H1 (cell line): ENCODE measurements around the gene TRIM10. TPM values are rescaled to one million over a fixed set of nuclear protein-coding genes. Genes with fewer than 3 reads are reported as not detected.

Source experiments
- CTCF ChIA-PET: fragments of 300-600 bp; sonication (Branson Sonifier 250); formaldehyde crosslinking; loops from one replicate; lab custom pipeline; 2021; ENCODE audit not compliant: partially characterized antibody; lab: Charles Lee
- POLR2A ChIA-PET: fragments of 300-600 bp; sonication (Branson Sonifier 250); formaldehyde crosslinking; loops from one replicate; lab custom pipeline; 2021; ENCODE audit warnings: inconsistent platforms; ENCODE audit not compliant: partially characterized antibody; lab: Charles Lee
- DNase-seq, 2 experiments: peaks; one replicate each; pipeline versions ENCODE4 v3.0.0 to v3.0.0-alpha.2; 2010 to 2022; ENCODE audit warnings: low spot score in 2 of 2, low read depth in 1 of 2, mixed read lengths in 1 of 2
- FAIRE-seq: peaks from 2 replicates; lab custom pipeline; 2011; peaks lifted over from hg19 to GRCh38; lab: Jason Lieb, UNC
- H2AFZ ChIP-seq: 2 replicates; pipeline ENCODE4 v1.8.1; 2012; ENCODE audit warnings: low read length, inconsistent platforms
- H2AK5ac ChIP-seq: 2 replicates; pipeline ENCODE4 v1.6.1; 2013; ENCODE audit warnings: low read depth, low read length
- H2BK120ac ChIP-seq: replicated peaks from 2 replicates; pipeline ENCODE3; 2013; ENCODE audit warnings: low read depth, low read length, inconsistent platforms
- H2BK12ac ChIP-seq: 2 replicates; pipeline ENCODE4 v1.6.1; 2013; ENCODE audit warnings: low read depth, low read length
- H2BK15ac ChIP-seq: 2 replicates; pipeline ENCODE4 v1.6.1; 2013; ENCODE audit warnings: low read length
- H2BK20ac ChIP-seq: 2 replicates; pipeline ENCODE4 v1.6.1; 2013; ENCODE audit warnings: low read length
- H2BK5ac ChIP-seq: 2 replicates; pipeline ENCODE4 v1.6.1; 2013; ENCODE audit warnings: low read depth, low read length
- H3K14ac ChIP-seq: 2 replicates; pipeline ENCODE4 v1.6.1; 2013; ENCODE audit warnings: inconsistent platforms; ENCODE audit not compliant: insufficient read length
- H3K18ac ChIP-seq: 2 replicates; pipeline ENCODE4 v1.6.1; 2013; ENCODE audit warnings: low read length; ENCODE audit errors: extremely low read depth
- H3K23ac ChIP-seq: 2 replicates; pipeline ENCODE4 v1.6.1; 2013; ENCODE audit warnings: inconsistent platforms; ENCODE audit not compliant: insufficient read length
- H3K23me2 ChIP-seq: 2 replicates; pipeline ENCODE4 v1.6.1; 2013; ENCODE audit warnings: low read depth, low read length
- H3K27ac ChIP-seq: 2 replicates; pipeline ENCODE4 v1.6.1; 2011; ENCODE audit warnings: low read depth, low read length, inconsistent platforms
- H3K27me3 ChIP-seq, 4 experiments: replicated peaks in 1 of 4; 1 replicate in 1 of 4; 2 replicates in 3 of 4; pipeline versions ENCODE4 v1.6.1 to v1.8.1; 2011 to 2013; ENCODE audit warnings: low read length in 3 of 4, mild to moderate bottlenecking in 3 of 4, inconsistent platforms in 2 of 4, mixed read lengths in 2 of 4, moderate library complexity in 1 of 4; ENCODE audit not compliant: control insufficient read depth in 3 of 4, insufficient read depth in 3 of 4; ENCODE audit errors: extremely low read depth in 1 of 4
- H3K36me3 ChIP-seq, 4 experiments: 2 replicates each; pipeline versions ENCODE4 v1.6.1 to v1.8.1; 2011 to 2013; ENCODE audit warnings: mild to moderate bottlenecking in 4 of 4, low read length in 3 of 4, moderate library complexity in 2 of 4, control low read depth in 1 of 4, inconsistent platforms in 1 of 4; ENCODE audit not compliant: insufficient read depth in 4 of 4, control insufficient read depth in 2 of 4
- H3K4ac ChIP-seq: replicated peaks from 2 replicates; pipeline ENCODE3; 2013; ENCODE audit warnings: low read length, low read depth, mixed read lengths, inconsistent platforms; ENCODE audit not compliant: insufficient read length
- H3K4me1 ChIP-seq, 4 experiments: replicated peaks in 1 of 4; 1 replicate in 1 of 4; 2 replicates in 3 of 4; pipeline versions ENCODE4 v1.6.1 to v1.8.1; 2011 to 2013; ENCODE audit warnings: low read length in 3 of 4, inconsistent platforms in 2 of 4, mixed read lengths in 1 of 4; ENCODE audit not compliant: insufficient read depth in 4 of 4, control insufficient read depth in 3 of 4
- H3K4me2 ChIP-seq, 2 experiments: 2 replicates each; pipeline versions ENCODE4 v1.6.1 to v1.8.1; 2011 to 2013; ENCODE audit warnings: low read depth in 2 of 2, low read length in 2 of 2, control low read depth in 1 of 2, inconsistent platforms in 1 of 2, mild to moderate bottlenecking in 1 of 2; ENCODE audit not compliant: insufficient read depth in 1 of 2
- H3K4me3 ChIP-seq, 4 experiments: fragments of 200-600, 300-600 bp in 1 of 4; sonication (generic), shearing (Covaris generic), sonication (Bioruptor Twin) in 1 of 4; 2 replicates each; pipeline versions ENCODE4 v1.5.1 to v1.8.1; 2011 to 2016; ENCODE audit warnings: low read length in 4 of 4, low read depth in 3 of 4, control low read depth in 2 of 4, inconsistent platforms in 2 of 4, mild to moderate bottlenecking in 2 of 4, mixed read lengths in 1 of 4, moderate library complexity in 1 of 4; ENCODE audit not compliant: insufficient read depth in 2 of 4; ENCODE audit errors: extremely low read depth in 1 of 4
- H3K56ac ChIP-seq: replicated peaks from 2 replicates; pipeline ENCODE3; 2013; ENCODE audit warnings: low read depth, mild to moderate bottlenecking, mixed read lengths, low read length, inconsistent platforms; ENCODE audit not compliant: insufficient read length
- H3K79me1 ChIP-seq: 2 replicates; pipeline ENCODE4 v1.6.1; 2013; ENCODE audit warnings: low read depth, low read length, control low read depth
- H3K79me2 ChIP-seq, 2 experiments: 2 replicates each; pipeline versions ENCODE4 v1.6.1 to v1.8.1; 2012 to 2013; ENCODE audit warnings: low read length in 2 of 2, mild to moderate bottlenecking in 2 of 2, inconsistent platforms in 1 of 2; ENCODE audit not compliant: insufficient read depth in 2 of 2, control insufficient read depth in 1 of 2
- H3K9ac ChIP-seq, 4 experiments: replicated peaks in 1 of 4; 1 replicate in 1 of 4; 2 replicates in 3 of 4; pipeline versions ENCODE4 v1.6.1 to v1.8.1; 2011 to 2013; ENCODE audit warnings: low read depth in 3 of 4, low read length in 3 of 4, control low read depth in 2 of 4, mild to moderate bottlenecking in 2 of 4, moderate library complexity in 2 of 4, inconsistent platforms in 1 of 4; ENCODE audit errors: extremely low read depth in 1 of 4
- H3K9me3 ChIP-seq, 2 experiments: 2 replicates each; pipeline versions ENCODE4 v1.6.1 to v1.8.1; 2012 to 2013; ENCODE audit warnings: mild to moderate bottlenecking in 2 of 2, moderate library complexity in 2 of 2, control low read depth in 1 of 2, inconsistent platforms in 1 of 2, low read depth in 1 of 2, low read length in 1 of 2, mixed read lengths in 1 of 2; ENCODE audit not compliant: insufficient read depth in 2 of 2
- H4K20me1 ChIP-seq, 2 experiments: replicated peaks in 1 of 2; 2 replicates each; pipeline versions ENCODE3 to v1.8.1; 2011 to 2013; ENCODE audit warnings: inconsistent platforms in 2 of 2, low read length in 2 of 2, mild to moderate bottlenecking in 1 of 2; ENCODE audit not compliant: insufficient read depth in 2 of 2, control insufficient read depth in 1 of 2
- H4K5ac ChIP-seq: 2 replicates; pipeline ENCODE4 v1.6.1; 2013; ENCODE audit warnings: low read length, low read depth, mixed read lengths, inconsistent platforms; ENCODE audit not compliant: insufficient read length
- H4K8ac ChIP-seq: 2 replicates; pipeline ENCODE4 v1.8.0; 2013; ENCODE audit warnings: mild to moderate bottlenecking, moderate library complexity, low read length, inconsistent platforms; ENCODE audit not compliant: insufficient read depth; ENCODE audit errors: extremely low read depth
- H4K91ac ChIP-seq: replicated peaks from 2 replicates; pipeline ENCODE3; 2013; ENCODE audit warnings: low read length, mixed read lengths, inconsistent platforms; ENCODE audit not compliant: insufficient read length
- BACH1 ChIP-seq: IDR thresholded peaks from 2 replicates; pipeline ENCODE4 v1.6.1; 2012; ENCODE audit warnings: low read length, improper control_type of control experiment
- POLR2A ChIP-seq, 2 experiments: IDR thresholded peaks; 1 replicate in 1 of 2; 2 replicates in 1 of 2; pipeline ENCODE4 v1.6.1; 2011; ENCODE audit warnings: low read depth in 2 of 2, low read length in 2 of 2, mild to moderate bottlenecking in 2 of 2; ENCODE audit errors: control extremely low read depth in 1 of 2
- SAP30 ChIP-seq: fragments of 300-600 bp; sonication (generic); IDR thresholded peaks from 2 replicates; pipeline ENCODE4 v1.7.1; 2012; ENCODE audit warnings: low read length, moderate library complexity, mild to moderate bottlenecking, inconsistent platforms; ENCODE audit not compliant: insufficient read depth, insufficient replicate concordance
- WGBS, 2 experiments: shearing (Covaris generic) in 1 of 2; methylation state at CpG; one replicate each; pipeline versions ENCODE4 v1.1.6 to v1.1.7; 2013 to 2015; ENCODE audit warnings: low lambda C conversion rate in 2 of 2, mixed read lengths in 2 of 2, inconsistent platforms in 1 of 2, low coverage in 1 of 2, missing lambda C conversion rate in 1 of 2; ENCODE audit not compliant: insufficient replicate concordance in 2 of 2, insufficient coverage in 1 of 2, insufficient read length in 1 of 2; ENCODE audit errors: extremely low coverage in 1 of 2, missing lambda C conversion rate in 1 of 2; 5-methylcytosine and 5-hydroxymethylcytosine counted together
- polyA plus RNA-seq, 7 experiments: library from polyadenylated mRNA; depleted of rRNA in 3 of 7; stranded (reverse) in 5 of 7; unstranded in 2 of 7; fragments of >200 nt in 5 of 7; fragments of 200-250 nt in 2 of 7; gene quantifications; 1 replicate in 5 of 7; 2 replicates in 1 of 7; 4 replicates in 1 of 7; pipeline versions ENCODE4 v1.2.1 to v1.2.3, GENCODE V29; 2011 to 2013; ENCODE audit warnings: missing spikeins in 2 of 7, mixed read lengths in 2 of 7
- total RNA-seq: library from RNA; stranded (reverse); fragmentation: NEBNext Ultra II Directional; extraction: Animal tissue kit (Norgen Biotek cat#: 25700); gene quantifications from 2 replicates; pipeline ENCODE4 v1.2.1, GENCODE V29; 2021

The TRIM10 gene
- total and polyA plus RNA-seq, 2 of the 8 experiments (the other 6 are each of a cell fraction or from before 2014, with no cell fraction given), result 0.06 TPM; not detected in 1

DNA sequence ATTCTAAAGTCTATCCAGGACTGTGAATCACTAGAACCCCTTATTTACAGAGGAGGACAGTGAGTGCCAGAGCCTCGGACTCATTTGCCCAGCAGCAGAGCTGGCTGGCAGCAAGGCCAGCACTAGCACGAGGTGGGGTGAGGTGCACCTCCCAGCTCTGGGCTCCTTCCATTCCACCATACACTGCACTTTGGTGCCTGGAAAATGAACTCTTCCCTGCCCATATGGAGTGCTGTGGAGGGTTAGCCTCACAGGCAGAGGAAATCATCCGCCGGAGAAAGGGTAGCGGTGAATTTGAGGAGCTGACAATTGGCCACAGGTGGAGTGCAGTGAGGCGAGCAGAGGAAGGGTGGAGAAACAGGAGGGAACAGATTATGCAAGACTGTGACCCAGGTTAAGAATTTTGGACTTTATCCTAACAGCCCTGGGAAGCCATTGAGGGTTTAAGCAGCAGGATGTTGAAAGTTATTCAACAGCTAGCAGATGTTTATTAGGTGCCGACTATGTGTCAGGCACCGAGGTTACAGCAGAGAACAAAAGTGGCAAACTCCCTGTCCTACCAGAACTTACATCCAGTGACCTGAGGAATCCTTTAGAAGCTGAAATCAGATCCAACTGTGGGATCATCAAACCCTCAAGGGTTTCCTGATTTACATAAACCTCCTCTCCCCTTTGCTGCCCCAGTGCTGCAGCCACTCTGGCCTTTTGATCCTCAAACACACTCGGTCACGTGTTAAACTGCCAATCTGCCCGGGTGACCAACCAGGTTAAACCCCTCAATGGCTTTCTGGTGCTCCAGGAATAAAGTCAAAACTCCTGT is 46.0 kb upstream of the TRIM10 start:
- H3K56ac ChIP-seq, result no peak overlapping the region
- peaks cover 14% of the 10 kb centered on the region; the same call in 1 of the 2 replicates for H3K79me1 ChIP-seq
- H3K23me2 ChIP-seq, result peaks cover 5% of the 10 kb centered on the region; the same call in 1 of the 2 replicates
- no peak for TF ChIP-seq BACH1
- 0 out of 3 replicates have a peak, but pooled peaks of 1 of the 2 experiments have one; percentile 18 for TF ChIP-seq POLR2A (IDR thresholded peaks at IDR 0.05; ENCODE audit: control extremely low read depth in 1 of 2, low read depth in 2 of 2, low read length in 2 of 2)
- TF ChIP-seq SAP30, result no peak
- no peak overlapping the region for H4K91ac ChIP-seq
- peaks cover 0 to 69% of the 10 kb centered on the region in 2 experiments; a peak in 3 of 4 replicates for H3K79me2 ChIP-seq
- H3K23ac ChIP-seq, result no peak overlapping the region
- H4K5ac ChIP-seq, result no peak overlapping the region
- H2BK120ac ChIP-seq, result no peak overlapping the region
- no peak overlapping the region for H4K8ac ChIP-seq
- no peak overlapping the region for H2BK20ac ChIP-seq
- no peak overlapping the region for H2BK15ac ChIP-seq
- H4K20me1 ChIP-seq, result peaks cover 7 to 29% of the 10 kb centered on the region in 2 experiments
- no peak overlapping the region for H3K14ac ChIP-seq
- peak overlapping the region; percentile 24 for H2BK5ac ChIP-seq
- no peak overlapping the region for H3K4me3 ChIP-seq
- H3K4me1 ChIP-seq, result peaks cover 3 to 20% (median 12%) of the 10 kb centered on the region in 4 experiments
- no peak overlapping the region for H3K9ac ChIP-seq
- CTCF ChIA-PET, result interaction anchor here (0.6 to 4.1 kb wide), 6 partner anchors 9 to 191 kb away, joined by 3 to 20 read pairs (median 4); no protein-coding TSS in a partner anchor
- peak overlapping the region; percentile 15 to 25; a peak in 3 of 4 replicates for H3K4me2 ChIP-seq
- H3K27me3 ChIP-seq, result no peaks in the 10 kb centered on the region
- DNase-seq (no peak), FAIRE-seq (no peak)
- no peak overlapping the region for H2AFZ ChIP-seq
- 76% methylated on average over 11 of the region's 11 CpGs; no CpG with 5 or more reads in 1 of the 2 experiments for WGBS, 2 experiments
- H2BK12ac ChIP-seq, result 0 out of 2 replicates have a peak overlapping the region, but pooled peaks have one; percentile 27
- H3K27ac ChIP-seq, result no peak overlapping the region
- POLR2A ChIA-PET, result interaction anchor here (0.6 to 2.9 kb wide), 7 partner anchors 10 to 565 kb away, joined by 3 to 18 read pairs (median 3); partner anchors contain the start of gene POLR1H
- no peaks in the 10 kb centered on the region for H3K9me3 ChIP-seq
- peak overlapping the region; percentile 92 for H3K4ac ChIP-seq
- no peaks in the 10 kb centered on the region; a peak in 1 of 8 replicates for H3K36me3 ChIP-seq
- peak overlapping the region; percentile 86 for H2AK5ac ChIP-seq
- no peak overlapping the region; the same call in 1 of the 2 replicates for H3K18ac ChIP-seq
